ENCODE data around the gene CBLB. TPM values are rescaled to one million over a fixed set of nuclear protein-coding genes. Genes with fewer than 3 reads are reported as not detected.

CBLB gene
- total and polyA plus RNA-seq, 9 of the 15 experiments (the other 6 are each of a cell fraction or from before 2014, with no cell fraction given), result 1.8 to 8.1 (median 5.3) TPM

- TF ChIP-seq ZMIZ1 (IDR thresholded peaks at IDR 0.05; ENCODE audit: low read depth in 2 of 2, low read length in 2 of 2), result no peak
- TF ChIP-seq ELF4 (CRISPR knock-in tag; IDR thresholded peaks at IDR 0.05), result no peak
- no peak for TF ChIP-seq TRIM25 (IDR thresholded peaks at IDR 0.05; ENCODE audit: borderline replicate concordance)
- TF ChIP-seq MECOM (CRISPR knock-in tag; IDR thresholded peaks at IDR 0.05), result no peak
- TF ChIP-seq RBM22 (IDR thresholded peaks at IDR 0.05; ENCODE audit: low read depth, low read length, poor library complexity, severe bottlenecking), result no peak
- no peak for TF ChIP-seq DIDO1 (tag; IDR thresholded peaks at IDR 0.05; ENCODE audit: low read depth)
Measured at GRCh38 chr3:105700575-105700974, 168.2 kb downstream of the CBLB start (continued).

Measured in K562 (cell line).